Smooth muscle cell (in vitro differentiated cells): ENCODE data around the gene KLF7. TPM values are rescaled to one million over a fixed set of nuclear protein-coding genes. Genes with fewer than 3 reads are reported as not detected.

ENCODE experiments used
- DNase-seq: peaks from one replicate; lab custom pipeline; 2025; ENCODE audit not compliant: unreplicated experiment; lab: John Stamatoyannopoulos, UW
- H2AFZ ChIP-seq: fragments of 200-600 bp; sonication (generic); 2 replicates; pipeline ENCODE4 v1.6.0; 2016; ENCODE audit warnings: antibody characterized with exemption, low read depth, mild to moderate bottlenecking
- H3F3A ChIP-seq: fragments of 200-600 bp; sonication (generic); 2 replicates; pipeline ENCODE4 v1.6.0; 2017; ENCODE audit warnings: antibody characterized with exemption, low read depth
- H3K27ac ChIP-seq: fragments of 200-600 bp; sonication (generic); 2 replicates; pipeline ENCODE4 v1.5.1; 2016; ENCODE audit warnings: low read depth, mild to moderate bottlenecking
- H3K27me3 ChIP-seq: fragments of 200-600 bp; sonication (generic); 2 replicates; pipeline ENCODE4 v1.6.1; 2016; ENCODE audit warnings: low read depth, mild to moderate bottlenecking
- H3K36me3 ChIP-seq: fragments of 200-600 bp; sonication (generic); 2 replicates; pipeline ENCODE4 v1.5.1; 2016; ENCODE audit warnings: low read depth
- H3K4me1 ChIP-seq: fragments of 200-600 bp; sonication (generic); 2 replicates; pipeline ENCODE4 v1.5.1; 2016; ENCODE audit warnings: low read depth
- H3K4me2 ChIP-seq: fragments of 200-600 bp; sonication (generic); 2 replicates; pipeline ENCODE4 v1.6.0; 2016; ENCODE audit warnings: mild to moderate bottlenecking
- H3K4me3 ChIP-seq: fragments of 200-600 bp; sonication (generic); 2 replicates; pipeline ENCODE4 v1.5.1; 2016; ENCODE audit warnings: mild to moderate bottlenecking
- H3K79me2 ChIP-seq: fragments of 200-600 bp; sonication (generic); 2 replicates; pipeline ENCODE4 v1.6.0; 2016; ENCODE audit warnings: low read depth, mild to moderate bottlenecking
- H3K9ac ChIP-seq: fragments of 200-600 bp; sonication (generic); 2 replicates; pipeline ENCODE4 v1.6.0; 2016; ENCODE audit warnings: low read depth
- H3K9me3 ChIP-seq: fragments of 200-600 bp; sonication (generic); replicated peaks from 2 replicates; pipeline ENCODE4 v1.5.1; 2016; ENCODE audit warnings: low read depth
- H4K20me1 ChIP-seq: fragments of 200-600 bp; sonication (generic); 2 replicates; pipeline ENCODE4 v1.6.0; 2016; ENCODE audit warnings: low read depth
- WGBS: methylation state at CpG from one replicate; pipeline ENCODE4 v1.1.7; 2016; ENCODE audit warnings: low lambda C conversion rate; 5-methylcytosine and 5-hydroxymethylcytosine counted together
- polyA plus RNA-seq: library from polyadenylated mRNA; unstranded; fragments of >200 nt; fragmentation: Nextera tagmentation; extraction: Ambion mirVana; gene quantifications from 2 replicates; pipeline ENCODE4 v1.2.1, GENCODE V29; 2016
- total RNA-seq: library from RNA; depleted of rRNA; stranded (reverse); fragments of >200 nt; gene quantifications from 2 replicates; pipeline ENCODE4 v1.2.3, GENCODE V29; 2014
- TF ChIP-seq, protein P1 (sequence below): fragments of 200-600 bp; sonication (generic); IDR thresholded peaks from 2 replicates; pipeline ENCODE4 v1.5.1; 2017; ENCODE audit warnings: borderline replicate concordance, mild to moderate bottlenecking, antibody characterized with exemption; ENCODE audit not compliant: insufficient read depth, poor library complexity, severe bottlenecking

Gene KLF7
- total and polyA plus RNA-seq, 2 experiments from 2014 or later: 12.7 to 27.6 TPM

- Histone ChIP-seq H3K4me2 (no peak overlapping the region), H3K27me3 (no peaks in the 10 kb centered on the region), H3K4me1 (peaks cover 25% of the 10 kb centered on the region), H2AFZ (no peak overlapping the region), H3K9me3 (no peaks in the 10 kb centered on the region), H3F3A (peaks cover 3% of the 10 kb centered on the region), H3K4me3 (no peak overlapping the region), H3K79me2 (peaks cover 97% of the 10 kb centered on the region), H3K9ac (no peak overlapping the region), H3K36me3 (no peaks in the 10 kb centered on the region), H4K20me1 (peaks cover 100% of the 10 kb centered on the region), H3K27ac (no peak overlapping the region)
- 95% methylated on average over 2 of the region's 2 CpGs for WGBS
- TF ChIP-seq, protein P1, sequence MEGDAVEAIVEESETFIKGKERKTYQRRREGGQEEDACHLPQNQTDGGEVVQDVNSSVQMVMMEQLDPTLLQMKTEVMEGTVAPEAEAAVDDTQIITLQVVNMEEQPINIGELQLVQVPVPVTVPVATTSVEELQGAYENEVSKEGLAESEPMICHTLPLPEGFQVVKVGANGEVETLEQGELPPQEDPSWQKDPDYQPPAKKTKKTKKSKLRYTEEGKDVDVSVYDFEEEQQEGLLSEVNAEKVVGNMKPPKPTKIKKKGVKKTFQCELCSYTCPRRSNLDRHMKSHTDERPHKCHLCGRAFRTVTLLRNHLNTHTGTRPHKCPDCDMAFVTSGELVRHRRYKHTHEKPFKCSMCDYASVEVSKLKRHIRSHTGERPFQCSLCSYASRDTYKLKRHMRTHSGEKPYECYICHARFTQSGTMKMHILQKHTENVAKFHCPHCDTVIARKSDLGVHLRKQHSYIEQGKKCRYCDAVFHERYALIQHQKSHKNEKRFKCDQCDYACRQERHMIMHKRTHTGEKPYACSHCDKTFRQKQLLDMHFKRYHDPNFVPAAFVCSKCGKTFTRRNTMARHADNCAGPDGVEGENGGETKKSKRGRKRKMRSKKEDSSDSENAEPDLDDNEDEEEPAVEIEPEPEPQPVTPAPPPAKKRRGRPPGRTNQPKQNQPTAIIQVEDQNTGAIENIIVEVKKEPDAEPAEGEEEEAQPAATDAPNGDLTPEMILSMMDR: no peak
- no peak for DNase-seq
Measured at GRCh38 chr2:207136874-207137273, 28.9 kb downstream of the KLF7 start.

- H3K4me2 ChIP-seq: no peak overlapping the region
Measured at GRCh38 chr2:207135801-207136457, 29.8 kb downstream of the KLF7 start.

GRCh38 chr2:207135340-207135739 lies 30.4 kb downstream of the KLF7 start:
- Histone ChIP-seq H3K27ac (peak overlapping the region; percentile 2), H2AFZ (no peak overlapping the region), H3K27me3 (no peaks in the 10 kb centered on the region), H3K4me3 (no peak overlapping the region), H4K20me1 (peaks cover 100% of the 10 kb centered on the region), H3F3A (peaks cover 3% of the 10 kb centered on the region), H3K9ac (no peak overlapping the region), H3K9me3 (no peaks in the 10 kb centered on the region), H3K4me1 (peaks cover 24% of the 10 kb centered on the region), H3K4me2 (no peak overlapping the region), H3K79me2 (peaks cover 98% of the 10 kb centered on the region), H3K36me3 (no peaks in the 10 kb centered on the region)
- 55% methylated on average over 1 of the region's 1 CpG for WGBS
- no peak for DNase-seq
- TF ChIP-seq, protein P1: no peak

More at GRCh38 chr2:207135801-207136457, 29.8 kb downstream of the KLF7 start:
- DNase-seq: no peak
- WGBS: 84% methylated on average over 9 of the region's 9 CpGs
- H2AFZ ChIP-seq: no peak overlapping the region
- peaks cover 100% of the 10 kb centered on the region for H4K20me1 ChIP-seq
- H3K79me2 ChIP-seq: peaks cover 98% of the 10 kb centered on the region
- TF ChIP-seq, protein P1: no peak
- no peak overlapping the region for H3K9ac ChIP-seq
- H3K36me3 ChIP-seq: no peaks in the 10 kb centered on the region
- H3F3A ChIP-seq: peaks cover 3% of the 10 kb centered on the region
- no peaks in the 10 kb centered on the region for H3K9me3 ChIP-seq
- H3K4me3 ChIP-seq: no peak overlapping the region
- H3K4me1 ChIP-seq: peaks cover 24% of the 10 kb centered on the region
- H3K27me3 ChIP-seq: no peaks in the 10 kb centered on the region
- peak overlapping the region; percentile 2 for H3K27ac ChIP-seq

DNA sequence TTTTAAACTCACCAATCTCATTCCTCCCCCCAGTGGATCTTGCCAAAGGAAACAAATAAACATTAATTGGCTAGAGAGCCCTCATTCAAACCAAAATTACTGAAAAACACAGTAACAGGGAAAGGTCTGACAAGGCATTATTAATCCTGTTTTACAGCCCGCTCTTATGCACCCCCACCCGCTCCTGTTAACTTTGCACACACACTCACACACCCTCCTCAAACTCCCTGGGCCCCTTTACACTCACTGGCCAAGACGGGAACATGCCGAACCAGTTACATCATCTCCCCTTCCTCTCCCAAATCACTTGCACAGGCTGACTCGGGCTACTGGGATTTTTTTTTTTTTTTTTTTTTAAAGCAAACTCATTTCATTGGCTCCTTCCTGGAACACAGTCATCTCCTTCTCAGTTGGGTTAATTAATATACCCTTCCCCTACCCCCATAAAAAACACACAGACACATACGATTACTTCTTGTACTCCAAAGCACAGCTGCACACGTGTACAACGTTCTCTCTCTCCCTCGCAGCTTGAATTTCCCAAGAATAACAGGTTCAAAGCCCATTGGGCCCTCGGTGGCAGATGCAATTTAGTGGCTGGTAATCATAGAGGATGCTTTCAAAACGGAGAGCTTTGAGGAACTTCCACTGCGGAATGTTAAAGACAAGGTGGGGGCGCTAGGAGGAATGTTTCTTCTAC lies 31.8 kb downstream of the KLF7 start:
- DNase-seq: no peak
- Histone ChIP-seq H2AFZ (no peak overlapping the region), H3K4me3 (no peak overlapping the region), H3K79me2 (peaks cover 98% of the 10 kb centered on the region), H3K27ac (peak overlapping the region; percentile 11), H3K36me3 (no peaks in the 10 kb centered on the region), H3K27me3 (no peaks in the 10 kb centered on the region), H3F3A (peaks cover 3% of the 10 kb centered on the region), H3K9ac (no peak overlapping the region), H3K9me3 (no peaks in the 10 kb centered on the region), H4K20me1 (peaks cover 100% of the 10 kb centered on the region), H3K4me2 (peak overlapping the region; percentile 48), H3K4me1 (peaks cover 24% of the 10 kb centered on the region)
- WGBS: 42% methylated on average over 13 of the region's 13 CpGs
- TF ChIP-seq, protein P1: no peak
